Activated CD4-positive, alpha-beta T cell treated with anti-CD3 and anti-CD28 coated beads, Interleukin-2, Interleukin-4, amounts not matched to agents 100 ng/mL and 50 ng/mL, durations not matched to agents 16 hours and 8 hours (primary cell): Measurements from ENCODE around the gene RIC3.
A peak's percentile ranks its signal among the peaks of the same experiment; 100 is the strongest.

Experiments
- DNase-seq: peaks from one replicate; pipeline ENCODE4 v3.0.0-alpha.2; 2020; ENCODE audit warnings: low spot score

The RIC3 gene

DNA sequence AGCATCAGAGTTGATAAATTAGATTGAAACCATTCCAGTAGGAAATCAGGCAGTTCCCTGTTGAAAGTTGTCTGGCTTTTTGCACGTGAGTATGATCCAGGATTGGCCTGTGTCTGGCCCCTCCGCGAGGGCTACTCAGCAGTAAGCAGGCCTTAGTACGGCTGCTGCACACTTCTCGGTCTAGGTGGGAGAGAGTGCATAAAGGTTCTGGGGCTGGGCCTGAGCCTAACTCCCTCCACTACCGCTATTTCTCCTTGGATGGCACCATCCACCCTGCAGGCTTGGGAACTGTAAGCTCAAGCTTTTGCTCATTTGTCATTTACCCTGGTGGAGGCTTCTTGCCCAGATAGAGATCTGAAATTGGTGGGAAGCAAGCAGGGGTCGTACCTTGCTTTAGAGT is 65.9 kb downstream of the RIC3 start:
- DNase-seq = no peak

DNA sequence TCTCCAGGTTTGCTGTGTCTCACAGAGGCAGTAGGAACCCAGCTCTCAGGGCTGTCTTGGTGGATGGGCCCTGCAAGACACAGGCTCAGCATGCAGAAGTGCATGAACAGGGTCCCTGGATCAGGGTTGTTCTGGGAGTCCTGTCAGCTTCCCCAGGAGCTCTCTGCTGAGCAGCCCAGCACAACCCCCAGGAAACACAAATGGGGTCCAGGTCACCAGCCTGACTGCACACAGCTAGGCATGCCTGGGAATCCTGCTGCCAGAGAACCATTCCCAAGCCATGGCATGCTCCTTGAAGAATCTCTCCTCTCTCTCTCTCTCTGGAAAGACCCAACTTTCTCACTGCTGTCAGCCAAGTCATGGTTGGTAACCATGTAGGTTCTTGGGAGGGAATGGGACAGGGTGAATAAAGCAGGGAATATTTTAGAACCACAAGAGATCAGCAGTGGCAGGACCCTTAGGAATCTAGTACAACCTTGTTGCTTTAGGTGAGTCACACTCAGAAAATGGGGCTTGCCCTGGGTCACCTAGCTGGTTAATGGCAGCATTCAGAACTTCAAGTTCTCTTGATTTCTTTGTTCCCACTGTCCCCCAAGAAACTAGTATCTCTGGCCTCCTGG is 66.4 kb downstream of the RIC3 start:
- no peak for DNase-seq

DNA sequence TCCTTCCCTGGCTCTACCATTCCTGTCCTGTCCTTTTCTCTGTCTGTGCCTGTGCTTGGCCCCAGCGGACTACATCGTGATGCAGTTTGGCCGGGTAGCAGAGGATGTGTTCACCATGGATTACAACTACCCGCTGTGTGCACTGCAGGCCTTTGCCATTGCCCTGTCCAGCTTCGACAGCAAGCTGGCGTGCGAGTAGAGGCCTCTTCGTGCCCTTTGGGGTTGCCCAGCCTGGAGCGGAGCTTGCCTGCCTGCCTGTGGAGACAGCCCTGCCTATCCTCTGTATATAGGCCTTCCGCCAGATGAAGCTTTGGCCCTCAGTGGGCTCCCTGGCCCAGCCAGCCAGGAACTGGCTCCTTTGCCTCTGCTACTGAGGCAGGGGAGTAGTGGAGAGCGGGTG is 67.4 kb downstream of the RIC3 start:
- no peak for DNase-seq

DNA sequence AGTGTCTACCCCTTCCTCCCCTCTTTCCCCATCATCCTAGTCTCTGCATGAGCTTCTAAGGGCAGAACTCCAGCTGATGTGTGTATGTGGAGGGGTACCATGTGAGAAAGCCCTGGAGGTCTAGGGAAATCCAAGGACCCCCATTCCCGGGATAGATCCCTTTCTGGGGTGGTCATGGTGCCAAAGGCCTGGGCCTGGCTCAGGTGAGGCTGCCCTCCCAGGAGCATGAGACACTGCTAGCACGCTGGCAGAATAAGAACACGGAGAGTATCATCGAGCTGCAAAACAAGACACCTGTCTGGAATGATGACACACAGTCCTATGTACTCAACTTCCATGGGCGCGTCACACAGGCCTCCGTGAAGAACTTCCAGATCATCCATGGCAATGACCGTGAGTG is 68.2 kb downstream of the RIC3 start:
- no peak for DNase-seq

DNA sequence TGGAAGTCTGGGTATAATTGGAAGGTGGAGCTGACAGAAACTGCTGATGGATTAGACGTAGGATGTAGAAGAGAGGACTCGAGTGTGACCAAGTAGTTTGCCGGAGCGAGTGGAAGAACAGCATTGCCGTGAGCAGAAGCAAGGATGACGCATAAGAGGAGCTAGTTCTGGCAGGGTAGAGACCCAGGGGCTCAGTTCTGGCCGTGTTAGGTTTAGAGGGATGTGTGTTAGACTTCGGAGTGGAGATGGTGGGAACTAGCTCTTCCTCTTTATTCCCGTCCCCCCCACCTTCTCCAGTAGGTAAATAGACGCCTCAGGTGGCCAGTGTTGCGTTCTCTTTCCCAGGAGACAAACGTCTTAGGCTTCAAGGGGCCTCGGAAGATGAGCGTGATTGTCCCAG is 68.7 kb downstream of the RIC3 start:
- no peak for DNase-seq

DNA sequence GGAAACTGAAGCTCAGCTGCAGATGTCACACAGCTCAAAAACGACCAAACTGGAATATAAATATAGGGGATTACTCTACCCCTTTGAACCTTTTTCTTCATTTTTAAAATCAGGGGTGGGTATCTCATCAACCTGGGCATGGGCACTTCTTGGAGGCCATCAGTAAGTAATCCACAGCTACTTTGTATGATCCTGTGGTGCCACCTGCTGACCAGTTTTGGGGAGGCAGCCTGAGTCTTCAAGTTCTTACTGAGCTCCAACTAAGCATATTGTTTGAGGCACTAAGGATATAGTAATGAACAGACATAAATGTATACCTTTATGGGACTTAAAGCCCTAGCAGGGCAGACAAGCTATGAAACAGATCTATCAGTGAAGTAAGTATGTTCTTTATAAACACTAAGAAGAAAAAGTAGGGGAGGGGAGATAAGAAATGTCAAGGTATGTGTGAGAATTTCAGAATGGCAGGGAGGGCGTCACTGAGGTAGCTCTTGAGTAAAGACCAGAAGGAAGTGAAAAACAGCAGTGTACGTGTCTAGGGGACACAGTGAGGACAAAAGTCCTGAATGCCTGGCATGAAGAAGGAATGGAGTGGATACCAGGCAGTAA is 69.4 kb downstream of the RIC3 start:
- DNase-seq = peak; percentile 66

DNA sequence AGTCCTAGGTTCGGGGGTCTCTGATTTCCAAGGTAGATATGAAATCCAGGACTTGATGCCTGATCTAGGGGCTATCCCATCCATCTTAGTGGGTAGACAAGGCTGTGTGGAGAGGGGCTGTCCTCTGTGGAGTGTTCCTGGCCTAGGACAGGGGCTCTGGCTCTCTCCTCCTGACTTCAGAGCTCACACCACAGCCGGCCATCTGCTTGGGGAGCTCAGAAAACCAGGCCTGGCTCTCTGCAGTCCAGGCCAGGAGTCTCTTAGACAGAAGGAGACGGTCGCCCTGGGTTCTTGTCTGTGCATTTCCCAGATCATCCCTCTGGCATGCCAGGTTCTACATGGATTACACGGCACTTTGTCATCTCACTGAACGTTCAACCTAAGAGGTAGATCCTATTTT is 69.9 kb downstream of the RIC3 start:
- no peak for DNase-seq

DNA sequence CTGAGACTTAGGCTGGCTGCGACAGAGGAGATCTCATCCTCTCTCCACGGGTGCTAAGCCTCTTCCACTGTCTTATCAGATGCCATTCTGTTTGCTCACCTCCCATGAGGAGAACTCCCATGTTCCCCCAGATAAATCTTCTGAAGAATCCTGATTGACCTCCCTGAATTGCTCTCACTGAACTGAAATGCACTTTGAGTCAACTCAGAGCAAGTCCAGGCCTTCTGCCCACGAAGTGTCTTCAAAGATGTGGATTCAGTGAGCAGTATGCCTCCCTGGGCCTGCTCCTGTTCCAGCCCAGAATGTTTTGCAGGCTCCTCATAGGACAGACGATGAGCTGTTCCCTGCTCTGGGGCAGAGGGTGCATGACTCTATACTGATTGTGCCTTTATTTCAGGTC is 70.5 kb downstream of the RIC3 start:
- DNase-seq = no peak

DNA sequence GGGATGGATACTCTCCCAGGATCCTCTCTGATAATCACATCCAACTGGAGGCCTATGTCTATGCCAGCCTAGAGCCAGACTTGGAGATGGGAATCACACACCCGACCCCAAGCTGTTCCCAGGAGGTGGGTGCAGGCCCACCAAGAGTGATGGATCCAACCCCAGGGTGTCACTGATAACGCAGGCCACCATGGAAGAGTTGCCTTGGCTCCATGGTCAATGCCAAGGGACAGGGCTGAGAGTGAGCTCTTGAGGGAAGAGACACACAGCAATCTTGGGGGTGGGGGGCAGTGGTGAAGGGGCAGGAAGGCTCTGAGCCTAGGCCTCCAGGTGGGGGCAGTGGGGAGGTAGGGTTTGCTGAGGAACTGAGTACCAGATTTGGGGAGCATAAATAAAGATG is 70.9 kb downstream of the RIC3 start:
- no peak for DNase-seq

DNA sequence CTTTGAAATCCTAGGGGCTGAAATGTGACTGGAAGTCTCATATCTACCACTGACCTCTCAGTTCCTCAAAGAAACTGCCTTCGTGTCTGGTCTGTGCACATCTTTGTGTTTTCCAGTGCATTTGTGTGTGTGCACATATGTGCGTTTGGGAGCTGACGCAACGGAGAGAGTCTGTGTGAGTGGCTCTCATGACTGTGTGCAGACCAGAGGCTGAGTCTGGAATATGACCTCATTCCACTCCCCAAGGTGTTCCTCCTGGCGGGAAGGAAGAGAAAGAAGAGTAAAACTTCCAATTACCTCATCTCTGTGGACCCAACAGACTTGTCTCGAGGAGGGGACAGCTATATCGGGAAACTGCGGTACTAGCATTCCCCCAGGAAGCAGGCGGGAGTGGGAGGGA is 71.4 kb downstream of the RIC3 start:
- no peak for DNase-seq

DNA sequence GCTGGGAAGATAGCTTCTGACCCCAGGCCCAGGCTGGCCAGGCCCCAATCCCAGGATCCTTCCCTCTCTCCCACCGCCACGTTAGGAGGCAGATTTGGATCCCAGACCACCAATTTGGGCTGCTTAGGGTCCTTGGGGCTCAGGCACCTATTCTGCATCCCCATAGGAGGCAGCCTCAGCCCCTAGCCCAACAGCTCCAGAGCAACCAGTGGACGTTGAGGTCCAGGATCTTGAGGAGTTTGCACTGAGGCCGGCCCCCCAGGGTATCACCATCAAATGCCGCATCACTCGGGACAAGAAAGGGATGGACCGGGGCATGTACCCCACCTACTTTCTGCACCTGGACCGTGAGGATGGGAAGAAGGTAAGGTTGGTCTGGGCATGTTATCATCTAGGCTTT is 71.8 kb downstream of the RIC3 start:
- DNase-seq = no peak

DNA sequence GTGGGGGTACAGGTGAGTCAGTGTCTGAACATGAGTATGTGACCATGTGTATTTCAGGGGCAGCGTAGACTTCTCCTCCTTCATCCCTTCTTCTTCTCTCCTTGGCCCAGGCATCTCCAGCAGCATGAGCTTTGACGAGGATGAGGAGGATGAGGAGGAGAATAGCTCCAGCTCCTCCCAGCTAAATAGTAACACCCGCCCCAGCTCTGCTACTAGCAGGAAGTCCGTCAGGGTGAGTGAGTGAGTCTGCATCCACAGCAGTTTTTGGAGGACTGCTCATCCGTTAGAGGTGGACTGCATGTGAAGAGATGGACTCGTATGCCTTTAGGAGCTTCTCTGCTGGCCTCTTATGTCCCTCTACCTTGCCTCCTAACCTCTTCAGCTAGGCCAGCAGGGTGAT is 72.2 kb downstream of the RIC3 start:
- no peak for DNase-seq

DNA sequence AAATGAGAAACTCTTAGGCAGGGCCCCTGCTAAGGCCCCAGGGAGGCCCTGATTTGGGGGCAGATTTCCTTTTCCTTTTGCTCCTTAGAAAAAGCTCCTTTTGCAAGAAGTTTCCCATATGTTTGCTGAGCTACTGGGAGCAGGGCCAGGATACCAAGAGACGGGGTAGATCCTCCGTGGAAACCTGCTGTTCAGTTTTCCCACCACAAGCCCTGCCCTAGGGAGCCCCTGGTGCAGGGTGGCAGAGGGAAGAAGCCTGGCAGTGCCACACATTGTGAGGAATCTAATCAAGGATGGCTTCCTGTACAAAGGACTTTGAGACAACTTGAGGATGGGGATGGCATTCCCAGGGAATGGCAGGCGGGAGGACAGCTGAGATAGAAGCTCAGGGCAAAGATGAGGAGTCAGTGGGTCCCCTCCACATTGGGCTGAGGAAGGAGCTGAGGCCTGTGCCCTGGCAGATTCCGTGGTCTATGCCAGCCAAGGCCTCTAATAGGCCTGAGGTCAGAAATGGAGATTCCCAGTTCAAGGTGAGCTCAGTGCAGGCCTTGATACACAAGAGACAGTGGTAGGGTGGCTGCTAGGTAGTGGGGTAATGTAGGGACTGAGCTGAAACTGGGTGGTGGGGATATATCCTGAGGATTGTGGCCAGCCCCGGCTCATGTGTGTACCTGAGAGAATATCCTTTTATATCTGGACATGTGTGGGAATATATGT is 72.9 kb downstream of the RIC3 start:
- no peak for DNase-seq

DNA sequence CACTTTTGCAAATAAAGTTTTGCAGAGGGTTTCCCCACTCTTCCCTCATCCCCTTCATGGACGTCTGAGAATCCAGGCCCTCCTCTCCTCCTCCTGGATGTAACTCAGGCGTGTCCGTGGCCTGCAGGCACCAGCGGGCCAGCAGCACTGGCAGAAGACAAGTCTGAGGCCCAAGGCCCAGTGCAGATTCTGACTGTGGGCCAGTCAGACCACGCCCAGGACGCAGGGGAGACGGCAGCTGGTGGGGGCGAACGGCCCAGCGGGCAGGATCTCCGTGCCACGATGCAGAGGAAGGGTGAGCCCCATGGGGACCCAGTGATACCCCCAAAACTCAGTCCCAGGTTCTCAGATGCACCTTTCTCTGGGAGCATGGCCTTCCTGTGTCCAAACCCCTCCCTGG is 73.5 kb downstream of the RIC3 start:
- no peak for DNase-seq

DNA sequence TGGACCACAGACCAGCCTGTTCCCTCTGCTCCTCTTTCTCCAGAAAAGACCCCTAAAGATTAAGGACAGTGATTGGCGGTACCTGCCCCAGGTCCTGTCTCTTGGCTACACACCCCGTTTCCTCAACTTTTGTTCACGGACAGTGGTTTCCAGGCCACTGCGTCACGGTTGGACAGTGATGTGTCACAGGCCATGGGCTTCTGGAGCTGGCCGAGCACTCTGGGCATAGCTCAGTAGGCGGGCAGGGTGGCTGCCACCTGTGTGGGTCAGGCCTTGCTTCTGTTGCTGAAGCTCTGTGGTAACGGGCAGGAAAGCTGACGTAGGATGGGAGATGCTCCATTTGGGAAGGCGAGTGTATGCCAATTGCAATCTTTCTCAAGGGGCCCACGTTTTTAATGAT is 74.2 kb downstream of the RIC3 start:
- no peak for DNase-seq

DNA sequence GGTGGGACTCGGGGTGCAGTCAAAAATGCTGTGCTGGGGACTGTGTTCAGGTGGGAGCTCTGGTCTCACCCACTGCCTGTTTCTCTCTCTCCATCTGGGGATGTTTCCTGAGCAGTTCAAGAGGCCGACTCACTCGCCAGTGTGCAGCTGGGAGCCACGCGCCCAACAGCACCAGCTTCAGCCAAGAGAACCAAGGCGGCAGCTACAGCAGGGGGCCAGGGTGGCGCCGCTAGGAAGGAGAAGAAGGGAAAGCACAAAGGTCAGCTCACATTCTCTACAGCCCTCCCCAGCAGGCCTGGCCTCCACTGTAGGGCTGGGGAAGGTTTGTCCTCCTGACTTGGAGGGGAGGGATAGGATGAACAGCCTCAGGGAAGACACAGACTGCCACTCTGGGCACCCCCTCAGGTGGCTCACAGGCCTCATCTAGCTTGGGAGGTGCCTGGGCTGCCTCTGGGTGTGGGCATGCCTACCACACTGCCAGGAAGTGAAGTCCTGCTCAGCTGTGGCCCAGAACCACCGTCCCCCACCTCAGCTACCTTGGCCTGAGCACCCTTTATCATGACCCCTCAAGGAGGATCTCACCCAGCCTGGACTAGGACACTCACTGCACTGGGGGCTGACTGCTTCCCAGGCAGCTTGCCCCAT is 74.8 kb downstream of the RIC3 start:
- DNase-seq = no peak

DNA sequence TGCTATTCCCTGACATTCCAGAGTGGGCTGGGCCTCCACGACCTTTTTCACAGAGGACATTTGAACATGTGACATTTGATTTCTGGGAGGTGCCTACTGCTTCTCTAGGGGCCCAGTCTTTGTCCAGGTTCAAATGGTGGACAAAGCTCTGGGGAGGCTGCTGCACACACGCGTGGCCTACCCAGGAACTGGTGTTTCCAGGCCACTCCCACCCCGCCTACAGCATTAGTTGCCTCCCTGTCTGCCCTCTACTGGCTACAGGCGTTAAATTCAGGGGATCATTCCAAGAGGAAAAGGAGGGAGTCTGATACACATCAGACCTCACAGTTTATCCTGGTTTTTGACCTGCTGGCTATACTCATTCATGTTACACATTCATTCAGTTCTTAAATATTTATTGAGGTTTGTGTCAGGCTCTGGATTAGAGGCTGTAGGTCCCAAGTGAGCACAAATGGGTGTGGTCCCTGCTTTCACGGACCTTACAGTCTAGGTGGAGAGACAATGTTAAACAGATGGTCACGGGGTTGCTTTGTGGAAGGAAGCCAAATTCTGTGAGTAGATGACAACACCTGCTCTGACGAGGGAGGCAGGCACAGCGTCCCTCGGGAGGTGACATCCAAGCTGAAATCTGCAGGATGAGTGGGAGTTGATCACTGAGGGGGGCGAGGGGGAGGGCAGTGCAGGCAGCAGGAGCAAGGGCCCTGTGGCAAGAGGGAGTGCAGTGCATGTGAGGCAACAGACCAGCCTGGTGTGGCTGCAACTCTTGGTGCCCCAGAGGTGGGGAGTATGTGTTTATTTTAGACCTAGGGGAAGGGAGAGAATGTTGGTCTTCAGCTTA is 76.0 kb downstream of the RIC3 start:
- DNase-seq = peak; percentile 54

DNA sequence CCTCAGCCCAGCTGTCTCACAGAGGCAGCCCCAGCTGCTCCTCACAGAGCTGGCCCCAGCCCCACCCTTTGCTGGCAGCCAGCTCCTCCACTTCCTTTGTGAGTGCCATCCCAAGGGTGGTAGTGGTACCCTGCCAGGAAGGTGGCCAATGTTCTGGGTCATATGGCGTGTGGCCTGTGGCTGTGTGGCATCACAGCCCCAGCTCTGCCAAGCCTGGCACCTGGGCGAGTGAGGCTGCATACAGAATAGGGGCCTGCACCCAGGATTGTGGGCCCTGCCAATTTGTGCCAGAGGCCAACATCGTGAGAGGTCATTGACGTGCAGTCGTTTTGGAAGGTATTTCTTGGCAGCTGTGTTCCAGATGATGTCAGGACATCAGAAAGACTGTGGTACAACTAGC is 77.1 kb downstream of the RIC3 start:
- no peak for DNase-seq

DNA sequence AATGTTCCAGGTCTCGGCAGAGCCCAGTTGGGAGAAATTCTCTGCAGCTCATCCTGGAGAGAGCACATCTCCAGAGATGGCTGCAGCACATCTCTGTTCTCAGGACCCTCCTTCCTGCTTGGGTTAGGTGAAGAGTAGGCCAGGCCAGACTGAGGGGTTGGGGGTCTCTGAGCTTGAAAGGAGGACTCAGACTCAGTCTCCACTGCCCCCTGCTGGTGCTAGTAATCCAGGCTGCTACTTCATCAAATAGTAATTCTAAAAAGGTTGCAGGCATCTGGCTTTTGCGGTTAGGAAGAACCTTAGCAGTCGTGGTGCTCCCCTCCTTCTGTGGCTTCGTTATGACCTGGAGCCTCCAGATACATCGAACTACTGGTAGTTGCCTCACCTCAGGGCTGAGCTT is 78.1 kb downstream of the RIC3 start:
- DNase-seq = peak; percentile 28

DNA sequence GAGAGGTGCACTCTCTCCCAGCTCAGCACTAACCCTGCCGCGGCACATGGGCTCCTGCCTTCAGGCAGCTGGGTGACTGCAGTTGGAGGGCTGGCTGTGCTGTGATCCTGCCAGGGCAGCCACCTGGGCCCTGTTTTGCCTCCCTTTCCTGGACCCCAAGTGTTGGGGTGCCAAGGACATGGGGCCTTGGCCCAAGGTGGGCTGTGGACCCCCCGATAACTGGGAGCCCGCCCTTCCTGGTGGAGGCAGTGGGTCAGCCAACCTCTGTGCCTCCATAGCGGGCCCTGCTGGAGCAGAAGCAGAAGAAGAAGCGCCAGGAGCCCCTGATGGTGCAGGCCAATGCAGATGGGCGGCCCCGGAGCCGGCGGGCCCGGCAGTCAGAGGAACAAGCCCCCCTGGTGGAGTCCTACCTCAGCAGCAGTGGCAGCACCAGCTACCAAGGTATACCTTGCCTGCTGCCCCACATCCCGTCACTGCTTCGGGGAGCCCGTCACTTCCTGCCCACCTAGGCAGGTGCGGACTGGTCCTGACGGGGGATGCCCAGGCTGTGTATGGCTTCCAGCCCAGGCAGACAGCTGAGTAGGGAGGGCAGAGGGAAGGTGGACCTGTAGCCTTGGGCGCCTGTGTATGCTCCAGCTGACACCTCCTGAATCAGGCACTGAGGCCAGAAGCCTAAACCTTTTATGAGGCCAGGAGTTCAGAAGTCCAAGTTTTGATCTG is 78.9 kb downstream of the RIC3 start:
- DNase-seq = no peak

DNA sequence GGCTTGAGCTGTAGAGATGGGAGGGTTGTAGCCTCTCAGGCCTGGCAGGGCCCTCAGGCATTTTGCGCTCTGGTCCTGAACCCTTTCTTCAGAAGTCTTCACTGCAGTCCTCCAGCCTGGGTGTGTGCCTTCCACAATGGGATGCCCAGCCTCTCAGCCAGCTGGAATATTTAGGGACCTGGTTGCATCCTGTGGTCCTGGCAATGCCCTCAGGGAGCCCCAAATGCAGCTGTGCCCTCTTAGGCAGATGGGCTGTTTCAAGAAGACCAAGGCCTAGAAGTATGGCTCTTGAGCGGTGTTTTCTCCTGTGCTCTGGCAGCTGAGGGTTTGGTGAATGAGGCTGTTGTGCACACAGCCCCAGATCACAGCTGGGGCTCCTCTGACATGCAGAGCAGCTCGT is 81.1 kb downstream of the RIC3 start:
- DNase-seq = no peak

DNA sequence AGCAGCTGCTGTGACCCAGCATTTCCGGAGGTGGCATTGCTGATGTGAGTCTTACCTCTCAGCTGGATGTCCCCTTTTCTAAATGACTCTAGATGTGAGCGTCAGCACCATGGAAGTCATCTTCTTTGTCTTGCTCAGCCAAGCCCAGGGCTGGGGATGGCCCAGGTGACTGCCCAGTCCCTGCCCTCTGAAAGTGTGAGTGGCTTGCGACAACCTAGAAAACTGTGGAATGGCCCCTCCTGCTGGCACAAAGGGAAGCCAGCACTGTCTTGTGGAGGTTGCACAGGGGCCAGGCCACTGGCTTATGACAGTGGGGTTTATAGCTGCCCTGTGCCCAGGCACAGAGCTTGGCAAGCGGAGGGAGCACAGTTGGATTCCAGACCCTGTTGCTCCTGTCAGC is 81.6 kb downstream of the RIC3 start:
- DNase-seq = no peak
